Adrenal gland (tissue), 12 donors: ENCODE results near the gene CDK5RAP2. TPM values are rescaled to one million over a fixed set of nuclear protein-coding genes. Genes with fewer than 3 reads are reported as not detected.

Experiments
- DNase-seq, 7 donors: peaks; one replicate each; pipeline ENCODE4 v3.0.0-alpha.2; 2019 to 2020
- H3K27ac ChIP-seq, 5 donors: fragments of 200-600 bp; sonication (generic) in 4 of 5; 1 replicate in 3 of 5; 2 replicates in 2 of 5; pipeline versions ENCODE4 v1.5.1 to v1.8.0; 2016 to 2020; ENCODE audit warnings: mild to moderate bottlenecking in 1 of 5
- H3K27me3 ChIP-seq: fragments of 200-600 bp; 2 replicates; pipeline ENCODE4 v1.8.0; 2021
- H3K36me3 ChIP-seq, 2 donors: fragments of 200-600 bp; replicated peaks in 1 of 2; 1 replicate in 1 of 2; 2 replicates in 1 of 2; pipeline versions ENCODE4 v1.5.1 to v1.8.0; 2018 to 2022
- H3K4me1 ChIP-seq, 2 donors: fragments of 200-600 bp; replicated peaks in 1 of 2; 1 replicate in 1 of 2; 2 replicates in 1 of 2; pipeline versions ENCODE4 v1.5.1 to v1.8.0; 2018 to 2021
- H3K4me3 ChIP-seq, 4 donors: fragments of 200-600 bp; sonication (generic) in 3 of 4; one replicate each; pipeline ENCODE4 v1.5.1; 2016 to 2018
- H3K9me3 ChIP-seq, 3 donors: fragments of 200-600 bp; sonication (generic) in 1 of 3; replicated peaks in 1 of 3; 1 replicate in 2 of 3; 2 replicates in 1 of 3; pipeline versions ENCODE4 v1.5.1 to v1.8.0; 2016 to 2021
- CTCF ChIP-seq, 6 experiments: fragments of 450-650 bp in 4 of 6; fragments of 200-600 bp in 2 of 6; sonication (generic) in 1 of 6; IDR thresholded peaks; 1 replicate in 5 of 6; 2 replicates in 1 of 6; pipeline versions ENCODE4 v1.5.1 to v1.8.0; 2016 to 2021; ENCODE audit warnings: antibody characterized with exemption in 6 of 6, mild to moderate bottlenecking in 2 of 6, moderate library complexity in 1 of 6
- POLR2A ChIP-seq, 2 donors: fragments of 450-650 bp; IDR thresholded peaks; one replicate each; pipeline ENCODE4 v1.6.1; 2017; ENCODE audit warnings: antibody characterized with exemption in 2 of 2, mild to moderate bottlenecking in 2 of 2, moderate library complexity in 1 of 2
- WGBS, 4 donors: extraction: QIAGEN DNeasy Blood & Tissue Kit in 2 of 4; methylation state at CpG; one replicate each; pipeline versions ENCODE4 v1.1.5 to v1.1.7; 2013 to 2017; 5-methylcytosine and 5-hydroxymethylcytosine counted together
- intact Hi-C, 2 donors: fragments of 100-400 bp; cut with DNase I; formaldehyde crosslinking; loops; one replicate each; pipeline versions ENCODE4 v1.14.1 to v1.15.0; 2022 to 2023
- polyA plus RNA-seq, 3 donors: library from polyadenylated mRNA; stranded (reverse); fragments of 200-250 nt in 2 of 3; fragments of 350-450 nt in 1 of 3; fragmentation: Illumina TruSeq in 1 of 3; extraction: RNeasy Lipid Tissue Mini Kit (QIAGEN cat#74804) in 1 of 3; gene quantifications; one replicate each; pipeline ENCODE4 v1.2.3, GENCODE V29; 2013 to 2014
- total RNA-seq, 9 donors: library from RNA; depleted of rRNA in 4 of 9; stranded (reverse); fragments of >200 nt in 4 of 9; fragments of 120-200 nt in 1 of 9; fragmentation: NEBNext Ultra II Directional in 1 of 9; extraction: Animal tissue kit (Norgen Biotek cat#: 25700) in 1 of 9; gene quantifications; one replicate each; pipeline versions ENCODE4 v1.1.0 to v1.2.4, GENCODE V29; 2013 to 2023
- donor health status: healthy with polysubstance abuse.
- donor health status: Bipolar disorder and iron deficiency.
- donor health status: DM: yes; HTN: yes; CAD: no.
- donor health status: DM: no; HTN: no; CAD: no.
- donor health status: DM: no; HTN: no; CAD: no.
- donor health status: DM: yes; HTN: yes; CAD: no.

Gene CDK5RAP2
- total and polyA plus RNA-seq, 12 donors: 26.0 to 60.7 (median 41.9) TPM

- WGBS, 4 donors: 93 to 94% (median 94%) methylated on average over 5 of the region's 5 CpGs
- Histone ChIP-seq H3K9me3 (no peaks in the 10 kb centered on the region), H3K4me3 (no peak overlapping the region), H3K27me3 (no peaks in the 10 kb centered on the region), H3K4me1 (peaks cover 14 to 17% of the 10 kb centered on the region in 2 donors), H3K27ac (no peak overlapping the region), H3K36me3 (peaks cover 0 to 41% of the 10 kb centered on the region in 2 donors)
- no peak for TF ChIP-seq POLR2A (IDR thresholded peaks at IDR 0.05)
- no peak for TF ChIP-seq CTCF (IDR thresholded peaks at IDR 0.05)
- intact Hi-C loops: no loop called here
- no peak for DNase-seq
Measured at GRCh38 chr9:120569556-120569955, 10.4 kb downstream of the CDK5RAP2 start.

DNA sequence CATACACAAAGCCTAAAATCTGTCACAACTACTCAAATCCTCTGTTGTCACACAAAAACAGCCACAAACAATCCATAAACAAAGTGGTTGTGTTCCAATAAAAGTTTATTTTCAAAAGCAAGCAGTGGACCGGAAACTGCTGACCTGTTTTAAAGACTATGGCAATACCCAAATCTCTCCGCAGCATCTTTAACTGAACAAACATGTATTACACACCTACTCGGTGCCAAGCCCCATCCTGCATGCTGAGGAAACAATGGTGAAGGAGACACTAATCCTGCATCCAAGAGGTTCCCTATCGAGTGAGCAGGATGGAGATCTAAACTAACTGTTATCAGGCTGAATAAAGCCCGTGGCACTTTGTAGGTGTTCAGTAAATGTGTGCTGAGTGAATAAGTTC lies 11.2 kb downstream of the CDK5RAP2 start:
- H3K36me3 ChIP-seq: peaks cover 0 to 41% of the 10 kb centered on the region in 2 donors
- peak overlapping the region in 1 of 5 donors; percentile 2 for H3K27ac ChIP-seq
- H3K27me3 ChIP-seq: no peaks in the 10 kb centered on the region
- TF ChIP-seq POLR2A (IDR thresholded peaks at IDR 0.05) (no peak), CTCF (IDR thresholded peaks at IDR 0.05) (no peak)
- DNase-seq: no peak
- intact Hi-C loops: no loop called here
- 86 to 98% (median 96%) methylated on average over 5 of the region's 5 CpGs for WGBS, 4 donors
- H3K4me3 ChIP-seq: no peak overlapping the region
- no peaks in the 10 kb centered on the region for H3K9me3 ChIP-seq
- peaks cover 14 to 17% of the 10 kb centered on the region in 2 donors for H3K4me1 ChIP-seq

DNA sequence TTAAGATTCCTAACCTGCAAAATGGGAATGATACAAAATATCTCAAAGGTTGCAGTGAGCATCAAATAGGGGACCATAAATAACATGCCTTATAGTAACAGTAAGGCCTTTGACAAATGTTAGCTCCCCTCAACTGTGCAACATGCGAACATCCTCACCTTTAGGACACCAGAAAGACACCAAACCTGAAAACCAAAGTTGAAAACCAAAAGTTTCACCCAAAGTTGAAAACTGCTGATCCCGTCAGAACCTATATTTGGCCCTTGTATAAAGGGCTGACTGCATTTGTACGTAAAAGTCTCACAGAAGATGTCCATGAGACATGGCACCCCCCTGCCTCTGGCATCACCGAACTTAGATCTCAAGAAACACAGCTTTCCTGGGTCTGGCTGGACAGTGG lies 12.1 kb downstream of the CDK5RAP2 start:
- H3K27ac ChIP-seq: peak overlapping the region in 1 of 5 donors; percentile 28
- no peaks in the 10 kb centered on the region for H3K9me3 ChIP-seq
- peaks cover 14 to 17% of the 10 kb centered on the region in 2 donors for H3K4me1 ChIP-seq
- WGBS, 4 donors: 97 to 100% (median 98%) methylated on average over 4 of the region's 4 CpGs
- no peak overlapping the region for H3K4me3 ChIP-seq
- TF ChIP-seq POLR2A (IDR thresholded peaks at IDR 0.05) (no peak), CTCF (IDR thresholded peaks at IDR 0.05) (no peak)
- intact Hi-C loops: no loop called here
- H3K36me3 ChIP-seq: peaks cover 0 to 41% of the 10 kb centered on the region in 2 donors
- DNase-seq: no peak
- no peaks in the 10 kb centered on the region for H3K27me3 ChIP-seq

DNA sequence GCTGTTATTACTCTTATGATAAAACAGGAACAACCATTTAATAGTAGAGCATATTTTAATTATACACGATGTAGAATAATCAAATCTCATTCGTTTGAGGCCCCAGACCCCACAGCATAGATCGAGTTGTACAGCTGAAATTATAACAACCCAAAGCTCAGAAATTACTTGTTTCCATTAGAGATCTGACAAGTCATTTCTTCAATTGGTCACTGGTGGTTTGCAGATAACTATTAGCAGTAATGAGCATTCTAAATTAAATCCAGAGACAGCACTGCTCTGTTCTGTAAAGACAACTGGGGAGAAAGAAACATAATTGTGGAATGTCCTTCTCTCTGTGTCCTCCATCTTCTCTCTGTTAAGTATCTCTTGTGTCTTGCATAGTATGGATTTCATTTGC lies 12.9 kb downstream of the CDK5RAP2 start:
- peaks cover 0 to 41% of the 10 kb centered on the region in 2 donors for H3K36me3 ChIP-seq
- no peaks in the 10 kb centered on the region for H3K27me3 ChIP-seq
- TF ChIP-seq POLR2A (IDR thresholded peaks at IDR 0.05) (no peak), CTCF (IDR thresholded peaks at IDR 0.05) (no peak)
- H3K4me3 ChIP-seq: no peak overlapping the region
- H3K27ac ChIP-seq: peak overlapping the region in 1 of 5 donors; percentile 9
- no peaks in the 10 kb centered on the region for H3K9me3 ChIP-seq
- WGBS, 4 donors: 89 to 94% (median 91%) methylated on average over 3 of the region's 3 CpGs
- DNase-seq: no peak
- peaks cover 13 to 14% of the 10 kb centered on the region in 2 donors for H3K4me1 ChIP-seq
- intact Hi-C loops: no loop called here
